HEK293 (cell line): ENCODE measurements around the gene GALT.

Experiments
- CTCF ChIP-seq: fragments of 450-650 bp; formaldehyde crosslinking; IDR thresholded peaks from 2 replicates; pipeline ENCODE4 v1.5.1; 2016; ENCODE audit warnings: missing biosample characterization, missing genetic modification characterization
- HOXA7 ChIP-seq: sonication (generic); formaldehyde crosslinking; IDR thresholded peaks from 2 replicates; pipeline ENCODE4 v1.8.1; 2022; ENCODE audit warnings: missing genetic modification reagents, borderline replicate concordance
- MYNN ChIP-seq: fragments of 450-650 bp; formaldehyde crosslinking; IDR thresholded peaks from 2 replicates; pipeline ENCODE4 v1.5.1; 2016; ENCODE audit warnings: missing biosample characterization, missing genetic modification characterization, borderline replicate concordance

- TF ChIP-seq CTCF (tag by site-specific recombination) (no peak), HOXA7 (no peak), MYNN (no peak)
These were observed 15.9 kb upstream of the GALT start for GRCh38 chr9:34630402-34631154.
